IPS-18a (cell line): ENCODE data around the gene SPOCD1.

ENCODE experiments used
- H3K27ac ChIP-seq: one replicate; pipeline ENCODE4 v1.5.1; 2013; ENCODE audit warnings: low read length
- H3K27me3 ChIP-seq: one replicate; pipeline ENCODE4 v1.6.1; 2013; ENCODE audit warnings: mild to moderate bottlenecking, low read length; ENCODE audit not compliant: control insufficient read depth, insufficient read depth
- H3K36me3 ChIP-seq: one replicate; pipeline ENCODE4 v1.6.1; 2013; ENCODE audit warnings: low read depth, low read length; ENCODE audit not compliant: control insufficient read depth
- H3K4me1 ChIP-seq: one replicate; pipeline ENCODE4 v1.6.1; 2013; ENCODE audit warnings: low read depth, low read length; ENCODE audit not compliant: control insufficient read depth
- H3K4me3 ChIP-seq: one replicate; pipeline ENCODE4 v1.5.1; 2013; ENCODE audit warnings: low read length
- H3K9ac ChIP-seq: one replicate; pipeline ENCODE4 v1.6.1; 2013; ENCODE audit warnings: mild to moderate bottlenecking, low read length, moderate library complexity
- H3K9me3 ChIP-seq: one replicate; pipeline ENCODE4 v1.6.1; 2013; ENCODE audit warnings: low read depth, low read length; ENCODE audit not compliant: control insufficient read depth

SPOCD1 gene

DNA sequence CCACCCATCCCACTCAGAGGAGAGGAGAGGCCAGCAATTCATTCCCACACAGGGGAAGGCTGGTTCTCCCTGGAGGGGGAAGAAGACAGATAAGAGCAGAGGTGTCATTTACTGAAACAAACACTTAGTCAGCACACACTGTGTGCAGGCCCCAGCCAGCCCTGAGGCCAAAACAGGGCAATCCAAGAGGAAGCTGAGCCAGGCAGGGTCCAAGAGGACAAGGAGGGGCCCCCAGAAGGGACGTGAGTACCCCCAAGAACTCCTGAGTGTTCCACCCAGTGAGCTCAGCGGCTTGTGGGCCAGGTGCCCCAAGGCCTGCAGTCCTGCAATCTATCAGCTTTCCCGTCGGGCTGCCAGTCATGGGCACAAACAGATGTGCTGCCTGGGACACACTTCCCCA is 67.5 kb downstream of the SPOCD1 start:
- no peak overlapping the region for H3K4me3 ChIP-seq
- H3K27me3 ChIP-seq = no peaks in the 10 kb centered on the region
- H3K27ac ChIP-seq = no peak overlapping the region
- H3K36me3 ChIP-seq = no peaks in the 10 kb centered on the region
- no peaks in the 10 kb centered on the region for H3K9me3 ChIP-seq
- H3K9ac ChIP-seq = no peak overlapping the region
- peaks cover 18% of the 10 kb centered on the region for H3K4me1 ChIP-seq

DNA sequence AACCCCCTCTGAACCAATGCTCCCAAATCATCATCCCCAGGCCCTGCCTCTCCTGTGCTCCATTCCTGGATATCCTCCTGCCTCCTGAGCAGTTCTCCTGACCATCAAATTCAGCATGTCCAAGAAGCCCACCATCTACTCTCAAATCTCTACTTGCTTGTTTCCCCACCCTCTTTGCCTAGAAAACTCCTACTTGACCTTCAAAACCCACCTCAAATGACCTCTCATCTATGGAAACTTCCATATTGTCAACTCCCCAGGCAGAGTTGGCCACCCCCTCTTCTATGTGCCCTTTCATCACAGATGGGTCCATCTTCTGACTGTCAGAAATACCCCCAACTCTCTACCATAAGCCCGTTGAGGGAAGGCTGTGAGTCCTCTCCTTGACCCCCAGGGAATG is 68.5 kb downstream of the SPOCD1 start:
- H3K36me3 ChIP-seq = no peaks in the 10 kb centered on the region
- no peak overlapping the region for H3K27ac ChIP-seq
- H3K4me3 ChIP-seq = no peak overlapping the region
- H3K4me1 ChIP-seq = peaks cover 13% of the 10 kb centered on the region
- H3K9ac ChIP-seq = no peak overlapping the region
- no peaks in the 10 kb centered on the region for H3K9me3 ChIP-seq
- H3K27me3 ChIP-seq = no peaks in the 10 kb centered on the region

GRCh38 chr1:31746687-31747086 is 69.1 kb downstream of the SPOCD1 start:
- H3K27me3 ChIP-seq = no peaks in the 10 kb centered on the region
- H3K36me3 ChIP-seq = no peaks in the 10 kb centered on the region
- no peak overlapping the region for H3K27ac ChIP-seq
- H3K4me3 ChIP-seq = no peak overlapping the region
- peaks cover 7% of the 10 kb centered on the region for H3K4me1 ChIP-seq
- no peak overlapping the region for H3K9ac ChIP-seq
- H3K9me3 ChIP-seq = no peaks in the 10 kb centered on the region

GRCh38 chr1:31745946-31746670 is 69.7 kb downstream of the SPOCD1 start:
- no peaks in the 10 kb centered on the region for H3K36me3 ChIP-seq

DNA sequence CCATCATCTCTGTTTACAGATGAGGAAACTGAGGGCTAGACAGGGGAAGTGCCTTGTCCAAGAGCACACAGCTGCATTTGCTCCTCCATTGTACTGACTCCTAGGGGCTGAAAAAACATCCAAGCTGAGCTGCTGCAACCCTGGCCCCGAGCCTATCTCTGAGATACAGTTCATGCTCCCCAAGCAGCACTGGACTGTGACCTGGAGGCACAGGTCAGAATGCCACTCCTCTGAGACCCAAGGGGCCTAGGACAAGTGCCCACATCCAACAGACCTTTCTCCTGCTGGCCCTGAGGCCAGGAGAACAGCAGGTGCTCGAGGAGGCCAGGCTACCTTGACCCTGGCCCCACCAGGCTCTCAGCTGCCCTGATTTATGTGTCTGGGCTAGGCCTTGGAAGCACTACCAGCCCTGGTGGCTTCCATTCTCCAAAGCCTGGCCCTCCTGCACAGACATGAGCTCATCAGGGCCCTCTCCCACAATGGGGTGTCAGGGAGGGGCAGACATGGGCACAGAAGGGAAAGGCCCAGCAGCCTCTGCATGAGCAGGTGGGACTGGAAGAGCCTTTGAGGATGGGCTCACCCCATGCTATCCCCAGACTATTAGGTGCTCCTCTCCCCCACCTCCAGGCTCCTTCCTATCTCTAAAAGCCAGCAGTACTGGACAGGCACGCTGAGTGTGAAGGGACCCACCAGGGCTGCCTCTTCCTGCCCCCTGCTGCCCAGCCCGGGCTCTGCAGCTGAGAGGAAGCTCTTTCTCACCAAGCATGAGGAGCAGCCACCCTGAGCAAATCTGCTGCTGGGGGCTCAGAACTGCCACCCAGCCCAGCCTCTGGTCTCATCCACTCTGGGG is 70.5 kb downstream of the SPOCD1 start:
- no peaks in the 10 kb centered on the region for H3K27me3 ChIP-seq
- H3K36me3 ChIP-seq = no peaks in the 10 kb centered on the region
- H3K4me1 ChIP-seq = peaks cover 7% of the 10 kb centered on the region
- no peaks in the 10 kb centered on the region for H3K9me3 ChIP-seq
- H3K9ac ChIP-seq = no peak overlapping the region
- H3K27ac ChIP-seq = no peak overlapping the region
- H3K4me3 ChIP-seq = no peak overlapping the region

More at GRCh38 chr1:31745946-31746670, 69.7 kb downstream of the SPOCD1 start:
- Histone ChIP-seq H3K4me1 (peaks cover 7% of the 10 kb centered on the region), H3K9me3 (no peaks in the 10 kb centered on the region), H3K27me3 (no peaks in the 10 kb centered on the region), H3K4me3 (no peak overlapping the region), H3K27ac (no peak overlapping the region), H3K9ac (no peak overlapping the region)

DNA sequence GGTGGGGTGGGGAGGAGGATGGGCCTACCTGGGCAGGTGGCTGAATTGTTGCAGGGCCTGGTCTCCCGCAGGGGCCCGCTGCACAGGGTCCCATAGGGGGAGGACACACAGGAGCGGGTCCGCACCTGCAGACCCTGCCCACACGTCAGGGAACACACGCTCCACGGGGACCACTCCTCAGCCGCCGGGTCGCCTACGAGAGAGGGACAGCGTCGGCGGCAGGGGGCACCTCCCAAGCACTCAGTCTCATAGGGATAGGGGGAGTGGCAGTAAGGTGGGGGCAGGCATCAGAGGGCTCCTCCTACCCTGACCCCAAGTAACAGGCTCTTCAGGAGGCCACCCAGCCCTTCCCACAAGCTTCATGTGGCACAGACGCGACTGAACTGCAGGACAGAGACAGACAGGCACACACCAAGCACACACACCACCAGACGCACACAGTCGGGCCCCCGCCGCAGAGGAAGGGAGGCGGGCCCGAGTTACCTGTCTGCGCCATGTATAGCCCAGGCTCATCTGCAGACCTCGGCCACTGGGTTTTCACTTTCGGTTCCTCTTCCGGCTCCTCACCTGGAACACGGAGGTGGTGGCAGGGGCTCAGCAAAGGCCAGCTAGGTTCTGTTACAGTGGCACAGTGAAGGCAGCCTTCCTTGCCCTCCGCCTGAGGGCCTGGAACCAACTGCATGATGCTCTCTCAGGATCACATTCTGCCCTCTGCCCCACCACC is 71.5 kb downstream of the SPOCD1 start:
- no peaks in the 10 kb centered on the region for H3K36me3 ChIP-seq
- peaks cover 10% of the 10 kb centered on the region for H3K4me1 ChIP-seq
- no peak overlapping the region for H3K9ac ChIP-seq
- H3K27me3 ChIP-seq = no peaks in the 10 kb centered on the region
- no peak overlapping the region for H3K4me3 ChIP-seq
- no peaks in the 10 kb centered on the region for H3K9me3 ChIP-seq
- no peak overlapping the region for H3K27ac ChIP-seq

GRCh38 chr1:31742462-31743212 is 73.2 kb downstream of the SPOCD1 start:
- Histone ChIP-seq H3K27ac (no peak overlapping the region), H3K4me1 (peaks cover 10% of the 10 kb centered on the region), H3K27me3 (no peaks in the 10 kb centered on the region), H3K9ac (no peak overlapping the region), H3K9me3 (no peaks in the 10 kb centered on the region), H3K4me3 (no peak overlapping the region), H3K36me3 (no peaks in the 10 kb centered on the region)
